ENCODE results near the gene NLK. TPM values are rescaled to one million over a fixed set of nuclear protein-coding genes. Genes with fewer than 3 reads are reported as not detected.

Gene NLK
- total and polyA plus RNA-seq, 2 of the 13 experiments (the other 11 are each of a cell fraction or from before 2014, with no cell fraction given): 13.4 to 14.6 TPM

- H3K27me3 ChIP-seq (ENCODE audit: control insufficient read depth in 1 of 2, insufficient read depth in 2 of 2, low read length in 2 of 2): no peaks in the 10 kb centered on the region
- no TSS peak for BruUV-seq (replicated peaks)
- TF ChIP-seq DMTF1 (CRISPR knock-in tag; IDR thresholded peaks at IDR 0.05) (no peak), ZMYM4 (CRISPR knock-in tag; IDR thresholded peaks at IDR 0.05) (no peak), PRDM15 (CRISPR knock-in tag; IDR thresholded peaks at IDR 0.05) (no peak), HOMEZ (CRISPR knock-in tag; IDR thresholded peaks at IDR 0.05; ENCODE audit: low read depth) (no peak), IRF2 (CRISPR knock-in tag; IDR thresholded peaks at IDR 0.05) (no peak), XRCC5 (optimal IDR thresholded peaks at IDR 0.05; ENCODE audit: low read length) (no peak), ZNF558 (CRISPR knock-in tag; IDR thresholded peaks at IDR 0.05; ENCODE audit: borderline replicate concordance) (no peak), ZNF318 (CRISPR knock-in tag; IDR thresholded peaks at IDR 0.05) (no peak)
Measured at GRCh38 chr17:28069061-28069460, 26.6 kb downstream of the NLK start.

More at GRCh38 chr17:28069061-28069460, 26.6 kb downstream of the NLK start:
- Histone ChIP-seq H3K79me2 (ENCODE audit: insufficient read depth, low read length) (peaks cover 3% of the 10 kb centered on the region), H4K20me1 (ENCODE audit: insufficient read depth, low read length) (no peaks in the 10 kb centered on the region), H3K4me2 (ENCODE audit: low read depth, low read length) (no peak overlapping the region), H3K9ac (ENCODE audit: insufficient read depth, low read depth, low read length) (no peak overlapping the region), H3K4me3 (replicated peaks in 1 of 3; ENCODE audit: insufficient read depth in 1 of 3, low read depth in 2 of 3, low read length in 3 of 3) (no peak overlapping the region), H3K4me1 (ENCODE audit: insufficient read depth, low read length) (no peaks in the 10 kb centered on the region), H3K36me3 (replicated peaks in 1 of 2; ENCODE audit: control insufficient read depth in 1 of 2, insufficient read depth in 2 of 2, low read length in 2 of 2) (no peaks in the 10 kb centered on the region; a peak in 1 of 5 replicates), H3K9me3 (ENCODE audit: low read length) (peaks cover 12% of the 10 kb centered on the region), H2AFZ (ENCODE audit: low read length) (no peak overlapping the region), H3K27ac (ENCODE audit: extremely low read length, insufficient read depth, low read length) (no peak overlapping the region)
- ATAC-seq (no peak), FAIRE-seq (no peak), DNase-seq (ENCODE audit: low spot score) (no peak)
- POLR2A ChIA-PET: no interaction called here
- CTCF ChIA-PET (ENCODE audit: low intra/inter-chr PET ratio, low total read pairs): no interaction called here
- 93% methylated on average over 1 of the region's 1 CpG for WGBS (ENCODE audit: low lambda C conversion rate)
- intact Hi-C loops (cut with micrococcal nuclease; ENCODE audit: unreplicated experiment): no loop called here
- in situ Hi-C loops (cut with HindIII; ENCODE audit: extremely low pct_ligation_motif_present, low pct_unique_long_range_greater_than_20kb): no loop called here
